Activated CD8-positive, alpha-beta memory T cell treated with anti-CD3 and anti-CD28 coated beads for 48 hours (primary cell): Measurements from ENCODE around the gene FAM114A1.
"Not testable (repeated sequence)": the region's sequence is repeated elsewhere in the genome, so short reads cannot be mapped to it uniquely, and the experiment has no call there.

ENCODE experiments used
- DNase-seq, 3 experiments: peaks; one replicate each; pipeline ENCODE4 v3.0.0-alpha.2; 2020; ENCODE audit warnings: low read depth in 2 of 3, low spot score in 2 of 3

Gene FAM114A1

DNA sequence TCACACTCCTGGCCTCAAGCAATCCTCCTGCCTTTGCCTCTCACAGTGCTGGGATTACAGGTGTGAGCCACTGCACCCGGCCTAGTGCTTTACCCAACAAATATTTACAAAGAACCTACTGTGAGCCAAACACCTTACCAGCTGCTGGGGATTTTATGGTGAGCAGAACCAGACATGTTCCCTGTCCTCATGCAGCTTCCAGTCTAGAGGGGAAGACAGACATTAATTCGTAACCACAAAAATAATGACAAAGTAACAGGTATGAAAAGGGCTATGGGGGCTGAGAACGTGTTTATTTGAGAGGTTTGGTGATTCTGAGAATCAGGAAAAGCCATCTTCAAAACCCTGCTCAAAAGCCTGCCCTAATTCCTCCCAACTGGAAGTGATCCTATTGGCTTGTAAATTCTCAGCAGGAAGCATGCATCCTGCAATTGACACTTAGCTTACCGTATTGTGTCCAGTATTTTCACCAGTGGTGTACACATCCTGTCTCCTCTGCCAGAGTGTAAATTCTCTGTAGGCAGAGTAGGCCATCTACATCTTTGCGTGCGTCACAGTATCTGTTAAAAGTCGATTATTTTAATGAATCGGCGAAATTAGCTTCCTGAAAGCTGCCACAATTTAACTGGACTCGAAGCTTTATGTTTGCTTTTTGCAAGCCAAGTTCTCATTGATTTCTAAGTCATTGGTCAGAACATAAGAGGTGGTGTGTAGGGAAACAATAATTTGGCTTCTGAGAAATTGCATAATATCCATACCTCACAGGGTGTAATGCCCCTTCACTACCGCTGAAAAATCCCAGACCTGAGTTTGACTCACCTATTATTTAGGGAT, 97.6 kb downstream of the FAM114A1 start:
- no peak for DNase-seq

DNA sequence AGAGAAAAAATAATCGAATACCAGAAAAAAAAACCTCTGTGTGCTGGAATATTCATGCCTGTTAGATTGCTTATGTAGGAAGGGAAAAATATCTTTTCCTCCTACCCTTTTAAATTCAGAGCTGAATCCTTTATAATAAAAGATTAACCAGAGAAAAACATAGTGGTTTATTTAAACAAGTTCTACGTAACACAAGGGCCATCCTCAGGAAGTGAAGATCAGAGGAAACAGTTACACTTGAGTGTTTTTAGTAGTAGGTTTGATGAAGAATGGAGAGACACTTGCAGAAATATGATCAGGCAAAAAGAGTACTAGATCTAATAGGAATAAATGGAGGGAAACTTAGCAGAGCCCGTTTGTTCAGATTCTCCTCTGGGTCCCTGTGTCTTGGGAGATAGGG, 98.3 kb downstream of the FAM114A1 start:
- DNase-seq = no peak

DNA sequence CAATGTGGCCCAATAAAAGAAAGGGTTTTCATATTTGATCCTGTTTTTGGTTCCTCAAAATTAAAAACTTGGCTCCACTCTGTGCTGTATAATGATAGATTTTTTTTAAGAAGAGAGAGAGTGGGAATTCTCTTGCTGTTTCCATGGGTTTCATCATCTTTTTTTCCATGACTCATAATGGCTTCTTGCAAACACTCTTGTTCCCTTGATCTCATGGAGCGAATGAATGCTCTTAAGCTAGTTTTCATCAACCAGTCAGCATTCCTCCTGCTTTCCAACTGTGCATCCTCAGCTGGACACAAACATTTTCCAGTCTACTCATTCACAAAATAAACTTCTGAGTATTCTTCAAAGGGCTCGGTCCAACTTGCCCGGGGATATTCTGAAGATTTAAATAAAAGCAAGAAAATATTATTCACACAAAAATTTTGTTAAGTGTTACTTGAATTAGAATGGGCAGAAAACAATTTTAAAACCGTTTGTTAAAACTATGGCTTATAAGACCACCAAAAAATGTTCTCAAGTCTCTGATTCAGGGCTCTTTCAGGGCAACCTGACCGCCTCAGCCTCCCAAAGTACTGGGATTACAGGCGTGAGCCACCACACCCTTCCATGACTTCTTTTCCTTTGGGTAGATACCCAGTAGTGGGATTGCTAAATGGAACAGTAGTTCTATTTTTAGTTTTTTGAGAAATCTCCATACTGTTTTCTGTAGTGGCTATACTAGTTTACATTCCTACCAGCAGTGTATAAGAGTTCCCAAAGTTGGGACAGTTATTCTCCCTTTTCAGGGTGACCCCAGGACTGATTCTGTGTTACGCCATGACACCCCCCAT, 99.9 kb downstream of the FAM114A1 start:
- DNase-seq = no peak

DNA sequence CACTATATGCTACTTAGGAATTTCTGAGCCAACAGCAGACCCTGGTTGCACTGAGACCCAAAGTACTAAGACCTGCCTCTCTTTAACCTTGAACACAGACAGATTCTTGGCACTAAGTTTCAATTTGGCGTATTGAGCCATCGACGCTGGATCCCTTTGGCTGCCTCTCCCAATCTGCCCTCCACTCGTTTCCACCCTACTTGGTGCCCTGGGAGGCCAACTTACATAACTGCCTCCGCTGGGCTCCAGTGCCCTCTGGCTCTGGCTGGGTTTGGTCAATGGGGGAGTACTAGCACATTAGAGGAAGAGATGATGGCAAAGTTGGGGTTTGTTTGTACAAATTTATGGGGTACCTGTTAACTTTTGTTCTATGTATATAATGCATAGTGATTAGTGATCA, 101.1 kb downstream of the FAM114A1 start:
- DNase-seq = no peak

DNA sequence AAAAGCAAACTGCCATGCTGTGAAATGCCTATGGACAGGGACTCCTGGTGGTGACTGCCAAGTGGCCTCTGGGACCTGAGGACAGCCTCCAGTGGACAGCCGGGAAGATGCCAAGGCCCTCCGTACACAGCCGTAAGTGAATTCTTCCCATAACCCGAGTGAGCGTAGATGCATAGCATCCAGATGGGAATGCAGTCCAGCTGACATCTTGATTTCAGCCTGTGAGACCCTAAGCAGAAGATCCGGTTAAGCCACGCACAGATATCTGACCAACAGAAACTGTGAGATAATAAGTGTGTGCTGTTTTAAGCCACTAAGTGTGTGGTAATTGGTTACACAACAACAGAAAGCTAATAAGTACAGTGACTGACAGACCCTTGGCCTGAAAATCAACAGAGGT, 108.7 kb downstream of the FAM114A1 start:
- no peak for DNase-seq

DNA sequence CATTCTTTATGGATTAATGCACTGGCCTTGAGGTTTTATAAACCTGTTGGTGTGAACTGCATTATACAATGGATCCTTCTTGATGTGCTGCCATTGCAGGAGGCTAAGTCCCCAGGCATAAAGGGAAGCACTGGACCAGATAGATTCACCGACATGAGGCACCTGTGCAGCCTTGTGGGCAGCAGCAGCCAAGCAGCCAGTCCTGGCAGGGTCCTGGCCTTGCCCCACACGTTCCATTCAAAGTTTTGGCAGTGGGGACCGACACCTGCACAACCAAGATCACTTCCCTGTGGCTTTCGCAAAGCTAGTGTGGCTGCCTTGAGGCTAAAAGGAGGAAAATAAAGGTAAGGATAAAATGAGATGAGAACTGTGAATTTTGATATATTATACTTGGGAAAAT, 111.5 kb downstream of the FAM114A1 start:
- DNase-seq = no peak

DNA sequence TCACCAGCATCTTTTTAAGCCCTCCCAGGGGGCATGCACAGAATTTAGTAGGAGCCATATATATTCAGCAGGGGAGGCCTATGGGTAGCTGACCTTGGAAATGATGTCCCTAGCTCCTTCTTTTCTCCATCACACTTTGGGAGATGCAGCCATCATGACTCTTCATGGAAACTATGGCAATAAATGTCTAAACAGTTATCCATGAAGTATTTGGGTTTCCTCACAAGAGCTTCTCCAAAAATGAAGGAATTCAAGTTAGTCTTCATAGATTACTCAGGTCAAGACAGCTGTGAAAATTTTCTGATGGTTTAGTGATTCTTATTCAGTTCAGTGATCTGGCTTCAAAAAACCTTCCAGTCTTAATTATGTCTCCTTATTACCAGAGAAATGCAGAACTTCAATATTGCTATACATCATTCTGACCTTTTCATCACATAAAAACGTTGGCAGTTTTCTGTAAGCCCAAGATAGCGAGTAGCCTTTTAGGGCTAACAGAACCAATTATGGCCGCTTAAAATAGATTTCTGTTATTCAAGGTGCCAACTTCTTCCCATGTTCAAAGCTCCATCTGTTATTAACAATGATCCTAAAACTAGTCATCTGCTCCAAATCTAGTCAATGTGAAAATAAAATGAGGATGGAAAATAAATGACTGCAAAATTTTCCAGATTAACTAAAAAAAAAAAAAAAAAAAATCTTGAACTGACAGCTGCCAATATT, 112.1 kb downstream of the FAM114A1 start:
- DNase-seq = no peak

DNA sequence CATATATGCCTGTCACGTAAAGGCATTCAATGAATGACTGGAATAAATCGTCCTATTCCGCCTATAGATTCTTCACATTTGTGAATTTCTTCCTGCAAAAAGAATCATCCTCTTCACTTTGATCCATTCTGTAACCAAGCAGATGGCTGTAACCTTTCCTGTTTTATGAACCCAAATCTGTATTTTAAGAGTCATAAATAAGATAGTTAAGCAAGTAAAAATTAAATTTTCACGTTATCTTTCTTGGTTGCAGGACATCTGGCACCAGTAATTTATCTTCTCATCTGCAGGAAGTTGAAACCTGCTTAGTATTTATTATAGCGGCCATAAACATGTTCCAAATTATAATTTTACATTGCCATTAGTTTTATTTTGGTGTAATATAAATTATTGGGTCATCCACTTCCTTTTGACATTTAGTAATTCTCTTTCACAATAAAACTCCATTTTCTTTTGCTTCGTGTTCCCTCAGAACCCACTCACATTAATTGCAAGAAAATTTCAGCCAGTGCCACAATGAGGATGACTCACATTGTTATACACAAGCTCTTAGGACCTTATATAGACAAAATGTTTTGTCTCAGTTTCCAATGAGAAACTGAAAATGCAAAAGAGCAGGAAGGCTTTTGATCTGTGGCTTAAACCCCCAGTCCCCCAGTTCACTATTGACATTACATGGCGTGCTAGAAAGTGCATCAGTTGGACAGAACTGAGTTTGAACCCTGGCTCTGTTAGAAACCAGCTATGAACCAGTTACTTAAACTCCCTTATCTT, 113.5 kb downstream of the FAM114A1 start:
- no peak for DNase-seq

DNA sequence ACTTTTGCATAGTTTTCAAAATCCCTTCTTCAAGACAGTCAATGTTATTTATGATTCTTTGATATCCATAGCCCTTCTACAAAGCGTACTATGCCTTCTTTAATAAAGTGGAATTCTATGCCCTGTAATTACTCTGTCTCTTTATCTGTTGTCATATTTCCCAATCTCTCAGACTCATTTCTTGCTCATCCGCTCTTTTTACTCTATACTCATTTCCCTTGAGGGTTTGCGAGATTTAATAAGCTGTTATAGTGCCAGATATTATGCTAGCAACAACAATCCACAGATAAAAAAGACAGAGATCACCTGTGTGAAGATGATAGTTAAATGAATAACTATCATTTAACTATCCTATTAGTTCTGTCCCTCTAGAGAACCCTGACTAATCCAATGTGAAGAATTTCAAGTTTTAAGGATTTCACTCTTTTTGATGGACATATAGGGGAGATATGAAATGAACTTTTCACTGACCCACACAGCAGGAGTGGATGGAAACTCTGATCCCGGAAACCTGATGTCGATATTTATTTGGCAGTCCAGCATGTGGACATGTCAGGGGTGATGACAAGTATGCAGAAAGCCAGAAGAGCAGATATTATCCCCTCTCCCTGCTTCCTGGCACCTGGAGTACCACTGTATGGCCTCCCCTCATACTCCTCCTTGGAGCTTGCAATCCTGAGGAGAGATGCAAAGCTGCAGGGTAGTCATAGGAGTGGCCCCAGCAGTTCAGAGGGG, 114.9 kb downstream of the FAM114A1 start:
- DNase-seq = no peak

DNA sequence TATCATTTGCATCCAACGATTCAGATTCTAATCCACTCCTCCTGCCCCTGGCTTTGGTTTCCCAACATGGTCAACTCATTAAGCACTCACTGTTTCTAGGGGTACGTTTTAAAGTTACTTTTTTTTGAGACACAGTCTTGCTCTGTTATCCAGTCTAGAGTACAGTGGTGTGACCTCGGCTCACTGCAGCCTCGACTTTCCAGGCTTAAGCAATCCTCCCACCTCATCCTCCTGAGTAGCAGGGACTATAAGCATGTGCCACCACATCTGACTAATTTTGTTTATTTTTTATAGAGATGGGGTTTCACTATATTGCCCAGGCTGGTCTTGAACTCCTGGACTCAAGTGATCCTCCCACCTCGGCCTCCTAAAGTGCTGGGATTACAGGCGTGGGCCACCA, 115.7 kb downstream of the FAM114A1 start:
- DNase-seq = no peak

DNA sequence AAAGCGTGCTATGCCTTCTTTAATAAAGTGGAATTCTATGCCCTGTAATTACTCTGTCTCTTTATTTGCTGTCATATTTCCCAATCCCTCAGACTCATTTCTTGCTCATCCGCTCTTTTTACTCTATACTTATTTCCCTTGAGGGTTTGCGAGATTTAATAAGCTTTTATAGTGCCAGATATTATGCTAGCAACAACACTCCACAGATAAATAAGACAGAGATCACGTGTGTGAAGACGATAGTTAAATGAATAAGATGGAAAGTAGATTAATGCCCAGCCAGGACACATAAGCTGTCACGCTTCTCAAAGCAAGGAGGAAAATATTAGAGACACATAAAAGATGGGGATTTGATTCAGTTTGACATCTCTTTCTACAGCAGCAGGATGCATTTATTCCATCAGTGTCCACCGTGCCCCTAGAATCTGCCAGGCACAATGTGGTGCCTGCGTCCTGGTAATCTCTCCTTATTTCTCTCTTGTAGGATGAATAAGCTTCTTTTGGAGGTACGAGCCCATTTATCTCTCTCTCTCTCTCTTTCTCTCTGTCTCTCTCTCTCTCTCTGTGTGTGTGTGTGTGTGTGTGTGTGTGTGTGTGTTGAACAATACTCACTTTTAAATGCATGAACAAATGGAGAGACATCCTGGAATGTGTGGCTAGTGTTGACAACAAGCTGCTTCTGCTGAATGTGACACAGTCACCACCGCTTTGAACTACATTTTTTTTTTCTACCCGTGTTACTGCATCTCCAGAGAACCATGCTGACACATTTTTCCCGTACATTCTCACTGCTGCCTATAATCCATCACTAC, 116.4 kb downstream of the FAM114A1 start:
- no peak for DNase-seq

DNA sequence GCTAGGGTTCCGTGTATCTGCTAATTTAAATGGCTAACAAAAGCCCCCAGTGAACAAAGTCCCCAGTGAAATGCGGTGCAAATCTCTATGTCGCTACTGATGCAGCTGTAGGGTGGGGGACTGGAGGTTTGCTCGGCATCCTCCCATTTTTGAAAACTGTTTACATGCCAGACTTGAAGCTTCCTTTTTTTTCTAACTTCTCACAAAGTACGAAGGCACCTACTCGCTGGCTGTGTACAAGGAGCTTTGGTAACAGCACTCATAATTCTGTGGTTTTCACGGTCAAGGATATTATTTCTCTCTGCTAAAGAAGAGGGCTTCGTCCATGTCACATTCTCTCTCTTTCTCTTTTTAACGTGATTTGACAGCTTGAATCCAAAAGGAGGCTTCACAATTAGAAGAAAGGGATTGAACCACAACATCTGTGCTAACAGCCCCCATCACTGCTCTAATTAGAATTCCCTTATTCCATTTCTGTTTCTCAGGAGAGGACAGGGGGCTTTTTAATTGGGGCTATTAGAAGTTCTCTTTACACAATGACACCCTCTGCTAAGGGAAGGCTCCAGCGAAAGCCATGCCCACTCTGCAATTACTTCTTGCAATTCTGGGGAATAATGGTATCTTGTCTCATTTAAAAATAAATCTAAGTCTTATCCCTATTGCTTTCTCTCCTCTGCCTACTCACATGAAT, 117.9 kb downstream of the FAM114A1 start:
- DNase-seq = no peak

DNA sequence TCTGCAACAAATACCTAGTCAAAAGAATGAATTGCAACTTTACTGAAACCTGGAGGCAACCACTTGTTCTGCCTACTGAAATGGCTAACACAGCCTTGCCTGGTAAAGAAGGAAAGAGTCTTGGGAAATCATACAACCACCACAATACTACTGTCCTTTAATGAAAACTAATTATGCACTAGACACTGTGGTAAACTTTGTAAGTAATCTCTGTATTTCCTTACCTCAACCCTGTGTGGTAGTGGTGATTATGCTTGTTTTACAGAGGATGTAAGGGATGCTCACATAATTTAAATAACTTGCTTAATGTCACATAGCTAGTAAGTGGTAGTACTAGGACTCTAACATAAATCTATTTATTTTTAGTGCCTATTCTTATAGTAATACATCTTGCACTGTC, 119.9 kb downstream of the FAM114A1 start:
- DNase-seq = no peak

DNA sequence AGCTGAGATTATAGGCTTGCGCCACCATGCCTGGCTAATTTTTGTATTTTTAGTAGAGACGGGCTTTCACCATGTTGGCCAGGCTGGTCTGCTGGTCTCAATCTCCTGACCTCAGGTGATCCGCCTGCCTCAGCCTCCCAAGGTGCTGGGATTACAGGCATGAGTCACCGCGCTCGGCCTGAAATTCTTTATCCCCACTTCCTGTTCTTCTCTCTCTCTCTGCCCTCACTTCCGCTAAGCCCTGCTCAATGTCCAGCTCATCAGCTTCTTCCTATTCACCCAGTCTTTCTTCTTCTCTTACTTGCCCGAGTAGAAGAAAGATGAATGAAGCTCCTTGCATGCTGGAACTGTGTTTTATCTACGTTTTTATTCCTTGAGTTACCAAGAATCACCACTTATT, 120.7 kb downstream of the FAM114A1 start:
- DNase-seq = not testable (repeated sequence)

DNA sequence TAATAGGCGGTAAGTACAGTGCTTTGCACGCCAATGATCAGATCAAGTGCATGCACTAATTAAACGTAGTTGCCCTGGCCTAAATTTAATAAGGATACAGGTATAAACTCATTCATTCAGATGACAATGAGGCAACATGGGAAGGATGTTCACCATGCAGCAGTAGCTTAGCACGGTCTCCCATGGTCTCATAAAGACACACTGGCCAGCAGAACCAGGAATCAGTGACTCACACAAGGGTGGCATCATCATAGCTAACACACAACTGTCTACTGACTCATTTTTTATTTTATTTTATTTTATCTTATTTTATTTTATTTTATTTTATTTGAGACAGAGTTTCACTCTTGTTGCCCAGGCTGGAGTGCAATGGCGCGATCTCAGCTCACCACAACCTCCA, 121.9 kb downstream of the FAM114A1 start:
- DNase-seq = no peak

DNA sequence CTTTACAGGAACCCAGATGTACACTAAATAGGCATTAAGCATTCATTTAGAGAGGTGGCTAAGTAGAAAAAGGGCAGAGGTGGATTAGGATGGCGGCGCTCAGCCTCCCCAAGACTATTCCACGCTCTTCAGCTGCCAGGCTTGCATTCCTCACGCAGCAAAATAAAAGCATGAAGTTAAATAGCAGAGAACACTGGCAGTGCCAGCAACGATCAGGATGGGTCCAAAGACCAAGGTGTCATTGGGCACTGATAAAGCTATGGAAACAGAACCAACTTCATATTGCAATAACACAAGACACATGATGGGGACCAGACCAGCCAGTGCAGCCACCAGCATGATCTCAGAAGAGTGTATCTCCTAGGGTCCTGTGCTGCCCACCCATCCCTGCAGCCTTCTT, 122.6 kb downstream of the FAM114A1 start:
- DNase-seq = no peak

DNA sequence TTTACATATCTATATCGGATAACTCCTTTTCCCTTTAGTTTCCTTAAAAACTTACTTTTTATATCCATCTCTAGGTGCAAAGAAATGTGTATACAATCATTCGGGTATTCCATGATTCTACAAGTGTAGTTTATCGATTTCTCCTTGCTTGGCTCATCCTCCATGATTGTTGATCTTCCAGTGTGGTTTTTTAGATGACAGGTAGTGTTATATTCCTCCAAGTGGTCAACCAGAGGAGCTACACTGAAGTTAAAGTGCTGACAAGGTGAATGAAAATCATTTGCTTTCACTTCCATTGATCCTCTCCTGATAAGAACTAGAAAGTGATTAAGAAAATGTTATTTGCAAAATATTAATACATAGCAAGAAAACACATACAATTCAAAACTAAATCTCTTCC, 126.1 kb downstream of the FAM114A1 start:
- DNase-seq = no peak

DNA sequence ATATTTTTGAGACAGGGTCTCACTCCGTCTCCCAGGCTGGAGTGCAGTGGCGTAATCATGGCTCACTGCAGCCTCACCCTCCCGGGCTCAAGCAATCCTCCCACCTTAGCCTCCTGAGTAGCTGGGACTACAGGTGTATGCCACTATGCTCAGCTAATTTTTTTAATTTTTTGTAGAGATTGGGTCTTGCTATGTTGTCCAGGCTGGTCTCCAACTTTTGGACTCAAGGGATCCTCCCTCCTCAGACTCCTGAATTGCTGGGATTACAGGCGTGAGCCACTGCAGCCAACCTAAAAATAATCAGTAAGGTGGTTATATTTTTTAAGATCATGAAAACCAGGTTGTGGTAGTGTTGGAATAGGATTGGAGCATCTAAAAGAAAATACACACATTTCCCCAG, 126.5 kb downstream of the FAM114A1 start:
- DNase-seq = no peak
